ENCODE data around the gene CNTNAP2.

The CNTNAP2 gene

DNA sequence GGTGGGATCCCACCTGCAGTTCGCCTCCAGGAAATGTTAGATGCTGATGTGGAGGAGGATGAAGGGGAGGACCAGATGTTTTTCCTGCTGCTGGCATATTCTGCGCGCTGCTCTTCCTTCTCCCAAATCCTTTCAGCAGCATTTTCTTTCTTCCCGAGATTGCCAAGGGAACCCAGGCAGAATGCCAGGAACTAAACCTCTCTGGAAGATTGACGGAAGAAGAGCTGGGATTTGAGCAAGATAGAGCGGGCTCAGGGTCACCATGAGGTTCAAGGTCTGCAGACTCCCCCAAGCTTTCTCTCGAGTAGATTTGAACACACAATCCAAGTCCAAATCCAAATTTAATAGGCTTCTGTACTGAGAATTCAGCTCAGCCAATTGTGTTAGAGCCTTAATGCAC is 2128.8 kb downstream of the CNTNAP2 start:
- peaks cover under 1% of the 10 kb centered on the region for H3K9me3 ChIP-seq (ENCODE audit: control insufficient read depth, low read length)
- H3K27ac ChIP-seq (ENCODE audit: low read depth, low read length, severe bottlenecking) = no peak overlapping the region
- H3K4me1 ChIP-seq (ENCODE audit: control insufficient read depth, insufficient read depth, low read length, poor library complexity, severe bottlenecking) = no peaks in the 10 kb centered on the region
- no peaks in the 10 kb centered on the region for H3K36me3 ChIP-seq (ENCODE audit: control insufficient read depth, insufficient read depth, low read length)
- WGBS, 2 experiments (ENCODE audit: insufficient coverage in 2 of 2) = 83 to 84% methylated on average over 4 of the region's 7 CpGs
- H3K4me3 ChIP-seq (ENCODE audit: extremely low read depth, insufficient read depth, low read length, poor library complexity, severe bottlenecking) = no peak overlapping the region

- Histone ChIP-seq H3K4me1 (ENCODE audit: control insufficient read depth, insufficient read depth, low read length, poor library complexity, severe bottlenecking) (no peaks in the 10 kb centered on the region), H3K9me3 (ENCODE audit: control insufficient read depth, low read length) (peaks cover 18% of the 10 kb centered on the region), H3K27ac (ENCODE audit: low read depth, low read length, severe bottlenecking) (no peak overlapping the region), H3K4me3 (ENCODE audit: extremely low read depth, insufficient read depth, low read length, poor library complexity, severe bottlenecking) (no peak overlapping the region), H3K36me3 (ENCODE audit: control insufficient read depth, insufficient read depth, low read length) (no peaks in the 10 kb centered on the region)
- WGBS, 2 experiments (ENCODE audit: insufficient coverage in 2 of 2) = 85 to 87% methylated on average over 3 to 5 of the region's 7 CpGs
Measured at GRCh38 chr7:148253629-148254028, 2137.0 kb downstream of the CNTNAP2 start.

GRCh38 chr7:148255333-148255732 is 2138.7 kb downstream of the CNTNAP2 start:
- Histone ChIP-seq H3K4me3 (ENCODE audit: extremely low read depth, insufficient read depth, low read length, poor library complexity, severe bottlenecking) (no peak overlapping the region), H3K36me3 (ENCODE audit: control insufficient read depth, insufficient read depth, low read length) (no peaks in the 10 kb centered on the region), H3K4me1 (ENCODE audit: control insufficient read depth, insufficient read depth, low read length, poor library complexity, severe bottlenecking) (no peaks in the 10 kb centered on the region), H3K9me3 (ENCODE audit: control insufficient read depth, low read length) (peaks cover 18% of the 10 kb centered on the region), H3K27ac (ENCODE audit: low read depth, low read length, severe bottlenecking) (no peak overlapping the region)
- no CpG with 5 or more reads among the region's 3 CpGs for WGBS, 2 experiments (ENCODE audit: insufficient coverage in 2 of 2)

DNA sequence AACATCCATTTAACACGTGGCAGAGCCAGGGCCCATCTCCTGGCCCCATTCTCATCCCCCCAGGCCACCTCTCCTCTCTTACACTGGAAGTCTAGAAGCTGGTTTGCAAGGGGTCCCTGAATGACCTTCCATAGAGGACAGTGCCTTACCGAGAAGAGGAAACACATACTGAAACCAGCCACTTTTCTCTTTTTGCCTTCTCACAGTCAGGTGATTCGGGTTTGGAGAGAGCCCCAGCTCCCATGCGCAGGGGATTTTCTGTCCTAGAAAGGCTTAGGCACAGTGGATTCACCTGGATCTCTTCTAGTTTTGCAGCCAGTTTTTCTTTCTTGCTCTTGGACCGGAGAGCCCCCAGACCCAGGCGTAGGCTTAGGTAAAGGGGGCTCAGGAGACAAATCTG is 2139.8 kb downstream of the CNTNAP2 start:
- H3K4me1 ChIP-seq (ENCODE audit: control insufficient read depth, insufficient read depth, low read length, poor library complexity, severe bottlenecking) = no peaks in the 10 kb centered on the region
- 94 to 100% methylated on average over 3 to 4 of the region's 6 CpGs for WGBS, 2 experiments (ENCODE audit: insufficient coverage in 2 of 2)
- no peak overlapping the region for H3K4me3 ChIP-seq (ENCODE audit: extremely low read depth, insufficient read depth, low read length, poor library complexity, severe bottlenecking)
- H3K27ac ChIP-seq (ENCODE audit: low read depth, low read length, severe bottlenecking) = no peak overlapping the region
- peaks cover 8% of the 10 kb centered on the region for H3K9me3 ChIP-seq (ENCODE audit: control insufficient read depth, low read length)
- no peaks in the 10 kb centered on the region for H3K36me3 ChIP-seq (ENCODE audit: control insufficient read depth, insufficient read depth, low read length)

GRCh38 chr7:148260599-148260998 is 2144.0 kb downstream of the CNTNAP2 start:
- Histone ChIP-seq H3K4me3 (ENCODE audit: extremely low read depth, insufficient read depth, low read length, poor library complexity, severe bottlenecking) (no peak overlapping the region), H3K36me3 (ENCODE audit: control insufficient read depth, insufficient read depth, low read length) (no peaks in the 10 kb centered on the region), H3K4me1 (ENCODE audit: control insufficient read depth, insufficient read depth, low read length, poor library complexity, severe bottlenecking) (no peaks in the 10 kb centered on the region), H3K27ac (ENCODE audit: low read depth, low read length, severe bottlenecking) (no peak overlapping the region), H3K9me3 (ENCODE audit: control insufficient read depth, low read length) (no peaks in the 10 kb centered on the region)
- WGBS, 2 experiments (ENCODE audit: insufficient coverage in 2 of 2) = 81 to 89% methylated on average over 4 of the region's 5 CpGs

- Histone ChIP-seq H3K9me3 (ENCODE audit: control insufficient read depth, low read length) (no peaks in the 10 kb centered on the region), H3K36me3 (ENCODE audit: control insufficient read depth, insufficient read depth, low read length) (no peaks in the 10 kb centered on the region), H3K4me3 (ENCODE audit: extremely low read depth, insufficient read depth, low read length, poor library complexity, severe bottlenecking) (no peak overlapping the region), H3K27ac (ENCODE audit: low read depth, low read length, severe bottlenecking) (no peak overlapping the region), H3K4me1 (ENCODE audit: control insufficient read depth, insufficient read depth, low read length, poor library complexity, severe bottlenecking) (no peaks in the 10 kb centered on the region)
- WGBS, 2 experiments (ENCODE audit: insufficient coverage in 2 of 2) = 91 to 94% methylated on average over 9 to 10 of the region's 10 CpGs
Measured at GRCh38 chr7:148261523-148261922, 2144.9 kb downstream of the CNTNAP2 start.

GRCh38 chr7:148261996-148262688 is 2145.5 kb downstream of the CNTNAP2 start:
- H3K9me3 ChIP-seq (ENCODE audit: control insufficient read depth, low read length) = no peaks in the 10 kb centered on the region
- H3K4me3 ChIP-seq (ENCODE audit: extremely low read depth, insufficient read depth, low read length, poor library complexity, severe bottlenecking) = no peak overlapping the region
- no peaks in the 10 kb centered on the region for H3K36me3 ChIP-seq (ENCODE audit: control insufficient read depth, insufficient read depth, low read length)
- no peaks in the 10 kb centered on the region for H3K4me1 ChIP-seq (ENCODE audit: control insufficient read depth, insufficient read depth, low read length, poor library complexity, severe bottlenecking)
- WGBS, 2 experiments (ENCODE audit: insufficient coverage in 2 of 2) = 74 to 77% methylated on average over 11 of the region's 12 CpGs
- no peak overlapping the region for H3K27ac ChIP-seq (ENCODE audit: low read depth, low read length, severe bottlenecking)

DNA sequence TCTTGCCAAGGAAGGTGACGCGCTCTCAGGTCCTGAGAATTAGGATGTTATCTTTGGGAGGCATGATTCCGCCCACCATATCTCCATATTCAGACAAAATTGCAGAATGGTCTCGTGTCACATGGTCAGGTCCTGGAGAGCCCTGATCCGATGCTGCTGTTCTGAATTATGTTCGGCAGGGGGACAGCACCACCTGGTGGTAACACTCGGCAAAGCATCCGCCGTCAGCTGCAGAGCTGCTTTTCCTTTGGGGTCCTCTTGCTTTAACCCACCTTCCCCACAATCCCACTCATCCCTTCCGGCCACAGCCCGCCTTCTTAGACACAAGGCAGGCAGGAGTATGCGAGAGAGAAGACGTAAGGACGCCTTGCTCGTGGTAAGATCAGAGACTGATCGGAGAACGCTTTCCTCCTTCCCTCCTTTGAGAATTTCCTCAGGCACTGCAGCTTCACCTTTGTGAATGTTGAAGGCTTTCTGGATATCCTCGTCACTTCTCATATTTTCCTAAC is 2146.2 kb downstream of the CNTNAP2 start:
- H3K9me3 ChIP-seq (ENCODE audit: control insufficient read depth, low read length) = no peaks in the 10 kb centered on the region
- H3K4me3 ChIP-seq (ENCODE audit: extremely low read depth, insufficient read depth, low read length, poor library complexity, severe bottlenecking) = no peak overlapping the region

GRCh38 chr7:148264933-148265557 is 2148.4 kb downstream of the CNTNAP2 start:
- Histone ChIP-seq H3K36me3 (ENCODE audit: control insufficient read depth, insufficient read depth, low read length) (no peaks in the 10 kb centered on the region), H3K4me3 (ENCODE audit: extremely low read depth, insufficient read depth, low read length, poor library complexity, severe bottlenecking) (no peak overlapping the region), H3K4me1 (ENCODE audit: control insufficient read depth, insufficient read depth, low read length, poor library complexity, severe bottlenecking) (no peaks in the 10 kb centered on the region), H3K9me3 (ENCODE audit: control insufficient read depth, low read length) (no peaks in the 10 kb centered on the region), H3K27ac (ENCODE audit: low read depth, low read length, severe bottlenecking) (no peak overlapping the region)
- WGBS, 2 experiments (ENCODE audit: insufficient coverage in 2 of 2) = 44% methylated on average over 2 of the region's 7 CpGs; no CpG with 5 or more reads in 1 of the 2 experiments

More for the DNA sequence above, 2146.2 kb downstream of the CNTNAP2 start:
- 5 to 22% methylated on average over 9 to 11 of the region's 18 CpGs for WGBS, 2 experiments (ENCODE audit: insufficient coverage in 2 of 2)
- Histone ChIP-seq H3K36me3 (ENCODE audit: control insufficient read depth, insufficient read depth, low read length) (no peaks in the 10 kb centered on the region), H3K27ac (ENCODE audit: low read depth, low read length, severe bottlenecking) (no peak overlapping the region), H3K4me1 (ENCODE audit: control insufficient read depth, insufficient read depth, low read length, poor library complexity, severe bottlenecking) (no peaks in the 10 kb centered on the region)

- no peaks in the 10 kb centered on the region for H3K9me3 ChIP-seq (ENCODE audit: control insufficient read depth, low read length)
- no peak overlapping the region for H3K27ac ChIP-seq (ENCODE audit: low read depth, low read length, severe bottlenecking)
- H3K4me1 ChIP-seq (ENCODE audit: control insufficient read depth, insufficient read depth, low read length, poor library complexity, severe bottlenecking) = no peaks in the 10 kb centered on the region
- 79 to 88% methylated on average over 3 to 6 of the region's 7 CpGs for WGBS, 2 experiments (ENCODE audit: insufficient coverage in 2 of 2)
- H3K4me3 ChIP-seq (ENCODE audit: extremely low read depth, insufficient read depth, low read length, poor library complexity, severe bottlenecking) = no peak overlapping the region
- H3K36me3 ChIP-seq (ENCODE audit: control insufficient read depth, insufficient read depth, low read length) = no peaks in the 10 kb centered on the region
Measured at GRCh38 chr7:148265896-148266295, 2149.3 kb downstream of the CNTNAP2 start.

GRCh38 chr7:148266795-148267194 is 2150.2 kb downstream of the CNTNAP2 start:
- Histone ChIP-seq H3K27ac (ENCODE audit: low read depth, low read length, severe bottlenecking) (no peak overlapping the region), H3K4me3 (ENCODE audit: extremely low read depth, insufficient read depth, low read length, poor library complexity, severe bottlenecking) (no peak overlapping the region), H3K4me1 (ENCODE audit: control insufficient read depth, insufficient read depth, low read length, poor library complexity, severe bottlenecking) (no peaks in the 10 kb centered on the region), H3K9me3 (ENCODE audit: control insufficient read depth, low read length) (no peaks in the 10 kb centered on the region), H3K36me3 (ENCODE audit: control insufficient read depth, insufficient read depth, low read length) (no peaks in the 10 kb centered on the region)
- 95 to 96% methylated on average over 4 to 6 of the region's 8 CpGs for WGBS, 2 experiments (ENCODE audit: insufficient coverage in 2 of 2)
